ENCODE measurements around the gene ZBTB47. TPM values are rescaled to one million over a fixed set of nuclear protein-coding genes. Genes with fewer than 3 reads are reported as not detected.

ZBTB47 gene
- total RNA-seq, 1 experiment from 2014 or later: 8.1 TPM

DNA sequence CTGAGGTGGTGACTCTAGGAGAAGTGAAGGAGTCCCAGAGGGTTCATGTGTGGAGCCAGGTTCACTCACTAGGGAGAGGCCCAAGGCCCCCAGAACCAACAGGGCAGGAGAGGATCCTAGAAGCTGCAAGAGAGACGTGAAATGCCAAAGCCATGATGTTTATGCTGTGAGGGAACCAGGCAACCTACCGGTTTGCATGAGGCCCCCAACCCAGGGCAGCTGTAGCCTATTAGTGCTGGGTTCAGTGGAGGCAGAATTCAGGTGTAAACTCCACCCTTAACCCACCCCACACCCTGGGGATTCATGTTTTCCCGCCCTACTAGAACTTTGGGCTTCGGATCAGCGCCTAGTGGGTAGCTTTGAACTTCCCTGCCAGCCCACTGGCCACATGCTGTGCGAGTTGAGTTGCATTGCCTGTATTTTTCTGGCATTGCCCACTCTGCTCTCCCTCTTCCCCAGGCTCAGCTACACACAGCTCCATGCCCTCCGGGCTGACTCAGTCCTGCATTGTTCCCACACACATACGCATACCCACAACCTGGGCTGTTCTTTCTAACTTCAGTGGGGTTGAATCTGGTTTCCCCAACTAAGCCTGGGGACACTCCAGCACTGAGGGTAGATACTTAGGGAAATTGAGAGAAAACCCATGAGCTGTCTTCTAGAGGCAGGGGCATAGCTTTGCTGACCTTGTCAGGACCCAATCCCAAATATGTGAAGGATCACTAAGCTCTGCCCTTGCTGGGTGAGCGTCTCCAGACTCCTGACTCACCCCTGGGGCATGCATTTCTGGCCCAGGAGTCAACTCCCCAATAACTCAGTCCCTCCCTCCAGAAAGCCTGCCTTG, 2.0 kb upstream of the ZBTB47 start:
- H4K20me1 ChIP-seq (ENCODE audit: insufficient read depth): no peaks in the 10 kb centered on the region
- TF ChIP-seq, protein P1, sequence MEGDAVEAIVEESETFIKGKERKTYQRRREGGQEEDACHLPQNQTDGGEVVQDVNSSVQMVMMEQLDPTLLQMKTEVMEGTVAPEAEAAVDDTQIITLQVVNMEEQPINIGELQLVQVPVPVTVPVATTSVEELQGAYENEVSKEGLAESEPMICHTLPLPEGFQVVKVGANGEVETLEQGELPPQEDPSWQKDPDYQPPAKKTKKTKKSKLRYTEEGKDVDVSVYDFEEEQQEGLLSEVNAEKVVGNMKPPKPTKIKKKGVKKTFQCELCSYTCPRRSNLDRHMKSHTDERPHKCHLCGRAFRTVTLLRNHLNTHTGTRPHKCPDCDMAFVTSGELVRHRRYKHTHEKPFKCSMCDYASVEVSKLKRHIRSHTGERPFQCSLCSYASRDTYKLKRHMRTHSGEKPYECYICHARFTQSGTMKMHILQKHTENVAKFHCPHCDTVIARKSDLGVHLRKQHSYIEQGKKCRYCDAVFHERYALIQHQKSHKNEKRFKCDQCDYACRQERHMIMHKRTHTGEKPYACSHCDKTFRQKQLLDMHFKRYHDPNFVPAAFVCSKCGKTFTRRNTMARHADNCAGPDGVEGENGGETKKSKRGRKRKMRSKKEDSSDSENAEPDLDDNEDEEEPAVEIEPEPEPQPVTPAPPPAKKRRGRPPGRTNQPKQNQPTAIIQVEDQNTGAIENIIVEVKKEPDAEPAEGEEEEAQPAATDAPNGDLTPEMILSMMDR (conservative IDR thresholded peaks at IDR 0.05): no peak
- no peak for TF ChIP-seq EZH2 (IDR thresholded peaks at IDR 0.05; ENCODE audit: low read depth)
- peaks cover 21% of the 10 kb centered on the region; the same call in 1 of the 2 replicates for H3F3A ChIP-seq (ENCODE audit: insufficient read depth, low read depth)
- H3K4me3 ChIP-seq: no peak overlapping the region; the same call in 1 of the 2 replicates
- intact Hi-C loops (cut with micrococcal nuclease; ENCODE audit: unreplicated experiment): loop anchor here (1.0 to 2.0 kb wide), 3 partner anchors 33 to 93 kb away; partner anchors contain the start of gene NKTR
- no TSS peak for BruUV-seq (replicated peaks)
- peak overlapping the region; percentile 65 for H3K27ac ChIP-seq
- no peaks in the 10 kb centered on the region for H3K9me2 ChIP-seq (ENCODE audit: insufficient read depth)
- no peaks in the 10 kb centered on the region for H3K9me3 ChIP-seq (ENCODE audit: insufficient read depth, low read depth)
- H3K79me2 ChIP-seq (ENCODE audit: low read depth): no peaks in the 10 kb centered on the region
- H3K36me3 ChIP-seq (ENCODE audit: low read depth): no peaks in the 10 kb centered on the region
- DNase-seq: peak; percentile 64 to 69
- POLR2A ChIA-PET (ENCODE audit: unreplicated experiment): interaction anchor here (0.6 kb wide), 3 partner anchors 23 to 61 kb away, joined by 3 to 18 read pairs (median 5); partner anchors contain the start of gene SS18L2
- no peaks in the 10 kb centered on the region for H3K27me3 ChIP-seq (ENCODE audit: insufficient read depth, low read depth)
- peaks cover 33% of the 10 kb centered on the region for H3K4me1 ChIP-seq (replicated peaks; ENCODE audit: insufficient read depth)
- CTCF ChIA-PET: interaction anchor here (0.5 to 0.9 kb wide), 3 partner anchors 51 to 1919 kb away, joined by 3 to 17 read pairs (median 3); partner anchors contain the start of gene NKTR
- no peak overlapping the region for H2AFZ ChIP-seq
- H3K4me2 ChIP-seq: peak overlapping the region; percentile 92

DNA sequence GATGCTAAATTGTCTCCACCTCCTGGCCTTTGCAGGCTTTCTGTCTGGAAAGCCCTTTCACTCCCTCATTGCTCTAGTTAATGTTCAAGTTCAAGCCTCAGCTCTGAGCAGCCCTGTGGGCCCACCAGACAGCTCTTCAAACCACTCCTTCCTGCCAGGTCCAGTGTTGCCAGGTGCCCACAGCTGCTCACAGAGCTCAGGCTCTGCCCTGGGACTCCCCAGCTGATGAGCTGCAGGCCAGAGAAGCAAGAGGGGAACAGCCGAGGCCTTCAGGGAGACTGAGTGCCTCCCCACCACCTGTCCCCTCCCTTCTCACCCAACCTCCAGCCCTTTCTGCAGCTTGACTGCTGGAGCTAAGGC, 1.3 kb upstream of the ZBTB47 start:
- no peaks in the 10 kb centered on the region for H3K36me3 ChIP-seq (ENCODE audit: low read depth)
- no TSS peak for BruUV-seq (replicated peaks)
- H3K9me2 ChIP-seq (ENCODE audit: insufficient read depth): no peaks in the 10 kb centered on the region
- DNase-seq: no peak
- H3F3A ChIP-seq (ENCODE audit: insufficient read depth, low read depth): peaks cover 21% of the 10 kb centered on the region; the same call in 1 of the 2 replicates
- peaks cover 33% of the 10 kb centered on the region for H3K4me1 ChIP-seq (replicated peaks; ENCODE audit: insufficient read depth)
- H3K9me3 ChIP-seq (ENCODE audit: insufficient read depth, low read depth): no peaks in the 10 kb centered on the region
- H2AFZ ChIP-seq: no peak overlapping the region
- no peaks in the 10 kb centered on the region for H4K20me1 ChIP-seq (ENCODE audit: insufficient read depth)
- no peaks in the 10 kb centered on the region for H3K27me3 ChIP-seq (ENCODE audit: insufficient read depth, low read depth)
- H3K4me3 ChIP-seq: no peak overlapping the region; the same call in 1 of the 2 replicates
- peak overlapping the region; percentile 65 for H3K27ac ChIP-seq
- CTCF ChIA-PET: interaction anchor here (0.9 kb wide), 1 partner anchor 51 kb away, joined by 3 read pairs; the partner anchor contains the start of gene NKTR
- TF ChIP-seq EZH2 (IDR thresholded peaks at IDR 0.05; ENCODE audit: low read depth): no peak
- TF ChIP-seq, protein P1 (conservative IDR thresholded peaks at IDR 0.05): no peak
- no peaks in the 10 kb centered on the region for H3K79me2 ChIP-seq (ENCODE audit: low read depth)
- POLR2A ChIA-PET (ENCODE audit: unreplicated experiment): interaction anchor here (0.5 to 0.6 kb wide), 5 partner anchors 21 to 659 kb away, joined by 3 to 18 read pairs (median 4); partner anchors contain the start of gene SNRK
- H3K4me2 ChIP-seq: peak overlapping the region; percentile 92
- intact Hi-C loops (cut with micrococcal nuclease; ENCODE audit: unreplicated experiment): loop anchor here (1.0 to 2.0 kb wide), 3 partner anchors 32 to 93 kb away; partner anchors contain the start of gene NKTR

DNA sequence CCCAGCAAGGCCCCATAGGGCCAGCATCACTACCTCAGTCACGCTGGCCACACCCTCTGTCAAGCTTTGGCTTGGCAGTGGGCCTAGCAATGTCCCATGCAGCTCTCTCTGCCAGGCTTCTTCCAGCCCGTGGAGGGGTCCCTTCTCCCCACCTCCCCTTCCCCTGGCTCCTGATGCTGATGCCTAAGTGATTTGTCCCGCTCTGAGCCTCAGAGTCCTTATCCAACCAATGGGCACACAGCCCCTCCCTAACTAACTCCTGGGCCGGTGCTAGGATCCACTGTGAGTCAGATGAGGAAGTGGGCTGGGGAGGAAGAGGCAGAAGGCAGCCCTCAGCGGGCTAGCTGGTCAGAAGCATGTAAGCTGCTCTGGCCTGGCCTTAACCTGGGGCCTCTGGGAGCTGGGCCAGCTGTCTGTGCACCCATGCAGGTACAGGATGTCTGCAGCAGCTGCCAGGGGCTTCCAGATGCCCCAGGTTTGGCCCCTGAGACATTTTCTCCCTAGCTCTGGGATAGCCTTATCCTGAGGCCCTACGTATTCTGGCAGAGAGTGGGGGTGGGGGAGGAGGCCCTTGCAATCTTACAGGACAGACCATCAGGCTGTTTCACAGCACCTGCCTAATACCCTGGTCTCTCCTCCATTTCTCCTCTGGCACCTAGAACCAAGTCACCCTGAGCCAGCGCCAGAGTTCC, 740 bp upstream of the ZBTB47 start:
- Histone ChIP-seq H3F3A (ENCODE audit: insufficient read depth, low read depth) (peaks cover 18% of the 10 kb centered on the region; the same call in 1 of the 2 replicates), H3K9me2 (ENCODE audit: insufficient read depth) (no peaks in the 10 kb centered on the region), H3K4me2 (peak overlapping the region; percentile 92), H3K79me2 (ENCODE audit: low read depth) (no peaks in the 10 kb centered on the region), H3K4me1 (replicated peaks; ENCODE audit: insufficient read depth) (peaks cover 33% of the 10 kb centered on the region), H2AFZ (no peak overlapping the region), H3K36me3 (ENCODE audit: low read depth) (no peaks in the 10 kb centered on the region), H3K9me3 (ENCODE audit: insufficient read depth, low read depth) (no peaks in the 10 kb centered on the region), H3K27me3 (ENCODE audit: insufficient read depth, low read depth) (no peaks in the 10 kb centered on the region), H4K20me1 (ENCODE audit: insufficient read depth) (no peaks in the 10 kb centered on the region), H3K27ac (peak overlapping the region; percentile 65), H3K4me3 (peak overlapping the region; percentile 66; the same call in 1 of the 2 replicates)
- ChIA-PET POLR2A (ENCODE audit: unreplicated experiment) (interaction anchor here (0.5 to 0.6 kb wide), 3 partner anchors 22 to 658 kb away, joined by 3 to 4 read pairs (median 3); partner anchors contain the start of gene SNRK), CTCF (interaction anchor here (0.6 to 0.9 kb wide), 2 partner anchors 52 to 157 kb away, joined by 3 to 4 read pairs; partner anchors contain the start of genes ACKR2 and NKTR)
- TF ChIP-seq EZH2 (IDR thresholded peaks at IDR 0.05; ENCODE audit: low read depth): no peak
- TF ChIP-seq, protein P1 (conservative IDR thresholded peaks at IDR 0.05): no peak
- DNase-seq: peak; percentile 72 to 86
- intact Hi-C loops (cut with micrococcal nuclease; ENCODE audit: unreplicated experiment): loop anchor here (1.0 to 2.0 kb wide), 3 partner anchors 32 to 92 kb away; partner anchors contain the start of gene NKTR
- BruUV-seq (replicated peaks): no TSS peak
